CD1c-positive myeloid dendritic cell (primary cell): ENCODE results near the gene RNF220.
"Not testable (repeated sequence)": the region's sequence is repeated elsewhere in the genome, so short reads cannot be mapped to it uniquely, and the experiment has no call there.

Experiments
- DNase-seq: peaks from one replicate; pipeline ENCODE4 v3.0.0-alpha.2; 2016; ENCODE audit errors: extremely low spot score

Gene RNF220

GRCh38 chr1:44496541-44497171 lies 91.6 kb downstream of the RNF220 start:
- no peak for DNase-seq

DNA sequence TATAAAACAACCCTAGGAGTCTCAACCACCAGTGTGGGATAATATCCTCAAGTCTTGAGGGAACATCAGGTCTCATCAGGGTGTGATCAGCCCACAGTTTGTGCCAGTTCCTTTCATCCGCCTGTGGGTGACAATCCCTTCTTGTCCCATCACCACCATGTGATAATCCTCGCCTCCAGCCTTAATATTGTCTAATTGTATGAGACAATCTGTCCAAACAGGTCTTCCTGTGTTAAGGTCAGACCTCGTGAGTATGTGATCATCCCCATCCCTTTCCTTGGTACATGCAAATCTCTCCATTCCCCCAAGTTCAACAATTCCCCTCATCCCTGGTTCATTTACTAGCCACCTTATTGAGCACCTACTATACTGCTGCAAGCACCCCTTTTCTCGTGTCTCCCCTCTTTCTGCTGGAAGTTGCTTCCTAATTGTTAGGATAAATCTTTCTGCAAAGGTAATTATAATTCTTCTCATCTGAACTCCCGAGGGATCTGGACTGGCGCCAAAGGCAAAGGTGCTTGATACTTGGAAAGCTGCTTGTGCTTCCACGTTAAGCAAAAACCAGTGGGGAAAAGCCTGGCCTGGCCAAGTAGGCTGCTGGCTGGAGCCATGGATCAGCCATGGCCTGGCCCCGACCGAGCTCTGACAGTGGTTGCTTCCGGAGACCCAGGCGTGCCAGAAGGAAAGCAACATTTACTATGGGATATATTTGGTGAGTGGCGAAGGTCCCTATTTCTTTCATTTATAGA lies 92.5 kb downstream of the RNF220 start:
- DNase-seq, result no peak

GRCh38 chr1:44499306-44499705 lies 94.3 kb downstream of the RNF220 start:
- DNase-seq, result peak; percentile 57

GRCh38 chr1:44500181-44501046 lies 95.4 kb downstream of the RNF220 start:
- DNase-seq, result peak; percentile 19

- DNase-seq, result no peak
Observed at GRCh38 chr1:44501047-44501890, 96.2 kb downstream of the RNF220 start.

DNA sequence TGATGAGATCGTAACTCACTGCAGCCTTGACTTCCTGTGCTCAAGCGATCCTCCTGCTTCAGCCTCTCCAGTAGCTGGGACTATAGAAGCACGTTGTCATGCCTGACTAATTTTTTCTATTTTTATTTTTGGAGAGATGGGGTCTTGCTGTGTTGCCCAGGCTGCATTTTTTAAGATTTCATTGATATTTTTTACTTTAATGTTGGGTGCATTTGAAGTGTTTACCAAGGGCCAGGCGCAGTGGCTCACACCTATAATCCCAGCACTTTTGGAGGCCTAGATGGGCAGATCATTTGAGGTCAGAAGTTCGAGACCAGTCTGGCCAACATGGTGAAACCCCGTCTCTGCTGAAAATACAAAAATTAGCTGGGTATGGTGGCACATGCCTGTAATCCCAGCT lies 97.8 kb downstream of the RNF220 start:
- DNase-seq, result not testable (repeated sequence)

- no peak for DNase-seq
Observed at GRCh38 chr1:44503625-44504024, 98.6 kb downstream of the RNF220 start.

- DNase-seq, result no peak
Observed at GRCh38 chr1:44505210-44505993, 100.3 kb downstream of the RNF220 start.

- no peak for DNase-seq
Observed at GRCh38 chr1:44507490-44508396, 102.7 kb downstream of the RNF220 start.

DNA sequence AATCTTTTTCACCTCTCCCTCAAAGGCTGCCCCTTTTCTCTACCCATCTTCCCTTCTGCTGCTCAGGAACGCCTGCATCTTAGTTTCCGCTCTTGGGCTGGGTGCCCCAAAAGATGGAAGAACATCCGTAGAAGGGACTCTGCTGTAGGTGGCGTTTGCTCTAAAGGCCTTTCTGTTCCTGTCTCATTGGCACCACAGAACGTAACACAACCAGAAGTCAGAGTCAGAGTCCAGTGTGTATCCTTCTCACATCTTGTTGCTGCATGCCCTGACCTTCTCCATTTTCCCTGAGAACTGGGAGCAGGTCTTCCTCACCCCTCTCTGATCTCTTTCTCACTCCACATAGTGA lies 103.3 kb downstream of the RNF220 start:
- DNase-seq, result no peak

DNA sequence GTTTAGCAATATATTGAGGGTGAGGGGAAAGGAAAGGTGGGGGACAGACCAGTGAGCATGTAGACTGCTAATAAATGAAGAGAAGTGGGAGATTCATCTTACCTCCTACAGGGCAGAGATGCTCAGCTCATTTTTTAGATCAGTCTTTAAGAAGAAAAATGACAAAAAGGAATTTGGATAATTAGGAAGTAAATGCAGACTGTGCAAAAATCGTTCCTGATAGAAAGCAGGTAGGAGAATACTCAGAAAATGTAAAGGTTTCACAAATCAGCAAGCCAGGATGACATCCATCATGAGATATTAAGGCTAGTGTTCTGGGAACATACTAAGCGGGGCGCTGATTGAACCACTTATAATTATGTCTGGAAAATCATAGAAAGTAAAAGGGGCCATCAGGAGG lies 106.3 kb downstream of the RNF220 start:
- DNase-seq, result no peak

- DNase-seq, result no peak
Observed at GRCh38 chr1:44511769-44512168, 106.7 kb downstream of the RNF220 start.

- DNase-seq, result no peak
Observed at GRCh38 chr1:44512313-44512885, 107.3 kb downstream of the RNF220 start.

- DNase-seq, result no peak
Observed at GRCh38 chr1:44513111-44513510, 108.1 kb downstream of the RNF220 start.

GRCh38 chr1:44514673-44515072 lies 109.6 kb downstream of the RNF220 start:
- DNase-seq, result no peak

GRCh38 chr1:44515416-44515815 lies 110.4 kb downstream of the RNF220 start:
- no peak for DNase-seq

DNA sequence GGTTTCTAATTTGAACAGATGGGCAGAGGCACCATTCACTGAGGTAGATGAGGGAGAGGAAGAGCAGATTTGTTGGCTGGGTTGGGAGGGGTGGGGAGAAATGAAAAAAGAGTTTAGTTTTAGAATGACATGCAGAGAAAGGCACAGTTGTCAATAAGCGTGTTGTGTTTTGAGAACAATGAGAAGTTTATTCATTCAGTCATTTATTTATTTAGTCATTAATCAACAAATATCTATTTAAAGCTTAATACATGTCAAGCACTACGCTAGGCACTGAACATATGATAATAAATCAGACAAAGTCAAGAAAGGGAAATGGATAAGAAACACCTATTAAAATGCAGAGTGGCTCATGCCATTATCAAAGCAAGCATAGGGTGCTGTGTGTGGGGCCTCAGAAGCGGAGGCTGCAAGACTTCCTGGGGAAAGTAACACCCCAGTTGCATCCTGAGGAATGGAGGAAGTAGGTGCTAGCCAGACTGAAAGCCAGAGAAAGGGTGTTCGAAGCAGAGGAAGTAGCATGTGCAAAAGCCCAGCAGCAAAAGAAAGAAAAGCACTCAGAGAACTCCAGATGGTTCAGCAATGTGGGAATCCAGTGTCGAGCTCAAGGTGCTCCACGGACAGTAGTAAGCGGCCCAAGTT lies 114.1 kb downstream of the RNF220 start:
- DNase-seq, result peak; percentile 43

GRCh38 chr1:44521378-44522080 lies 116.5 kb downstream of the RNF220 start:
- DNase-seq, result no peak
